GM18951 (cell line): ENCODE data around the gene MSH3.
"Not testable (repeated sequence)": the region's sequence is repeated elsewhere in the genome, so short reads cannot be mapped to it uniquely, and the experiment has no call there.

Experiments
- POLR2A ChIP-seq: IDR thresholded peaks from 4 replicates; pipeline ENCODE4 v1.6.1; 2011; ENCODE audit warnings: mild to moderate bottlenecking; ENCODE audit not compliant: insufficient read length, insufficient read depth; ENCODE audit errors: extremely low read depth
- in situ Hi-C: fragments of 300-500 bp; cut with MboI; formaldehyde crosslinking; loops from one replicate; pipeline ENCODE4 v1.12.0; 2022; ENCODE audit warnings: low sequenced_read_pairs, mixed read lengths, inconsistent platforms; ENCODE audit not compliant: unreplicated experiment

Gene MSH3

DNA sequence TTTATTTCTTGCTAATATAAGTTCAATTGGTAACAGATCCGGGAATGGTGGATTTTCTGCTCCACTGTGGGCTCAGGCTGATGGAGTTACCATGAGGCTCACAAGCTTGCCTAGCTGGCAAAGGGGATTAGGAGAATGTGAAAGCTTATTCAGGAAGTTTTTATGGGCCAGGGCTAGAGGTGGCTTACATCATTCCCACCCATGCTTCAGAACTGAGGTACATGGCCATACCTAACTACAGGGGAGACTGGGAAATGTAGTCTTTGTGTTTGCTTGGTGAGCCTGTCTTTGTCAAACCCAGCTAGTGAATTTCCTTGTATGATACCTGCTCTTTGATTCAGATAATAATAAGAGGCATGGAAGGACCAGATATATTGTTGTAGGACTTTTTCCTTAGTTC is 106.2 kb downstream of the MSH3 start:
- TF ChIP-seq POLR2A, result no peak
- in situ Hi-C loops, result no loop called here

DNA sequence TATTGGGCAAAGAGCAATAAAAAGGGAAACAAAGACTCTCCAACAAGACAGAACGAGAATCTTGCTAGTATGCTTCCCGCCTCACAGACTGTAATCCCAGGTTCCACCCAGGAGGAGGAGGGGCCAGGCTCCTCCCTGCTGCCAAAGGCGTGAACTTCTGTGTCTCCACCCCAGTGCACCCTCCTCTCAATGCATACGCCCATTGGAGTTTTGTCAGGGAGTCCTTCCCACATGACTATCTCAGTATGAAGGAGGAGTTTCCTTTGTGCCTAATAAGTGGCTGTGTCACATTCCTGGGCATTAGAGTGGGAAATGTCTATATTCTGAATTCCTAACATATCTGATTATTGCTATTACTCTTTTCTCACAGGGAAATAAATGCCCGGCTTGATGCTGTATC is 106.7 kb downstream of the MSH3 start:
- no peak for TF ChIP-seq POLR2A
- in situ Hi-C loops, result no loop called here

DNA sequence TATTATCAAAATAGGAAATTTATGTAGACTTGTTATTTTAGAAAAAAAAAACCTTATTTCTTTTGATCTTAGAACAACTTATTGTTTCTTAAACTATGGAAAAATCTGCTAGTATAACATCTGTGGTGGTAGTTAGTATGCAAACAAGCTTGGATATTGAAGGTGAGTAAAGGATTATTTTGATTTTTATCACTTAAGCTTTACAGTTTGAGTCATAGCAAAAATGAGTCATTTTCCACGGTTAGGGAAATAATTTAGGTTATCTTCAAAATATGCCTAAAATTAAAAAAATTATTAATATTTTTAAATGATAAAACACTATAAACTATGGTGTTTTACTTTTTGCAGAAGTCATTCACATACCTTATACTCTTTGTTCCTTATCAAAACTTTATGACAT is 107.5 kb downstream of the MSH3 start:
- in situ Hi-C loops, result no loop called here
- no peak for TF ChIP-seq POLR2A

DNA sequence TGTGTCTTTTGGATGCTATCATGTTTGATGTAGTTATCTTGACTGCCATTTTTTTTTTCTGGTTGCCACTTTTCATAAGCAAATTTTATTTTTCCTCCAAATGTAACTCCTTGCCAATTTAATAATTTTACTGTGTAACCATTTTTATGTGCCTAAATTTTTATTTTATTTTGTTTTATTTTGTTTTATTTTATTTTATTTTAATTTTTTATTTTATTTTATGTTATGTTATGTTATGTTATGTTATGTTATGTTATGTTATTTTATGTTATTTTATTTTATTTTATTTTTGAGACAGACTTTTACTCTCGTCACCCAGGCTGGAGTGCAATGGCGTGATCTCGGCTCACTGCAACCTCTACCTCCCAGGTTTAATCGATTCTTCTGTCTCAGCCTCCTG is 108.1 kb downstream of the MSH3 start:
- in situ Hi-C loops, result no loop called here
- TF ChIP-seq POLR2A, result no peak

DNA sequence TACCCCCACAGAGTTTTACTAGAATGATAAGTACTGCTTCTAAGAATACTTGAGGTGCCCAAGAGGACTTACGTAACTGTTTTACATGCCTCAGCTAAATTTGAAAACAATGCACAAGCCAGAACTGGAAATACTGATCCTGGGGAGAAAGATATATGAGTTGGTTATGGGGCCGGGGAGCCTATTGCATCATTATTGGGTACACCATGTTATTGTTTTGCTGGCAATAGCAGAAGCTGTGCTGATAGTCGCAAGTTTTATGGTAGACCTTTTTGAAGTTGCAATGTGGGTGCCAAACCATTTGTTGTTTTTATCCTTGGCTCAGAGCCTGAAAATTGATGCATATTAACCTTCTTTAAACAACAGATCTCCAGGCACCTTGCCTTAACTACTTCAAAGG is 108.8 kb downstream of the MSH3 start:
- no peak for TF ChIP-seq POLR2A
- in situ Hi-C loops, result no loop called here

DNA sequence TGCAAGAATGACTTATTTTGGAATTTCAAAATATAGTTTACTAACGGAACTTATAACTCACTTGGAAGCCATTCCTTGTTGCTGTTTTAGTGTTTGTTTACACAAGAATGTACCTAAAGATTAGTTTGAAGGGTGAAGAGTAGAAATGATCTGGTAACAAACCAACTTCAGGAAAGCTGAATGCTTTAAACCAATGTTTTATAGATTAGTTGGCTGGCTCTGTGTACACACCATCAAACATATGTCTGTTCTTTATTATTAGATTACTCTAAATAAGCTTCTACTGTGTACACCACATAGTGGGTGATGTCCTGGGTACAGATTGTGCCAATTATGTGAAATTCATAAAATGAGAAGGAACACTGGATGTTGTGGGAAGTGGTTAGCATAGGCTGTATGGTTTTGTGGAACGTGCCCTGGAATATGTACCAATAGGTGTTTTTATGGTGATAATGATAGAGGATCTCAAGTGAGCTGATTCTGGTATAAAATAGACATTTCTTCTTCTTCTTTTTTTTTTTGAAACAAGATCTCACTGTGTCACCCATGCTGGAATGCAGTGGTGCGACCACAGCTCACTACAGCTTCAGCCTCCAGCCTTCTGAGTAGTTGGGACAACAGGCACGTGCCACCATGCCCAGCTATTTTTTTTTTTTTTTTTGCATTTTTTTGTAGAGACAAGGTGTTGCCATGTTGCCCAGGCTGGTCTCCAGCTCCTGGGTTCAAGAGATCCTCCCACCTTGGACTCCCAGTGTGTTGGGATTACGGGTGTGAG is 109.6 kb downstream of the MSH3 start:
- in situ Hi-C loops, result no loop called here
- no peak for TF ChIP-seq POLR2A

DNA sequence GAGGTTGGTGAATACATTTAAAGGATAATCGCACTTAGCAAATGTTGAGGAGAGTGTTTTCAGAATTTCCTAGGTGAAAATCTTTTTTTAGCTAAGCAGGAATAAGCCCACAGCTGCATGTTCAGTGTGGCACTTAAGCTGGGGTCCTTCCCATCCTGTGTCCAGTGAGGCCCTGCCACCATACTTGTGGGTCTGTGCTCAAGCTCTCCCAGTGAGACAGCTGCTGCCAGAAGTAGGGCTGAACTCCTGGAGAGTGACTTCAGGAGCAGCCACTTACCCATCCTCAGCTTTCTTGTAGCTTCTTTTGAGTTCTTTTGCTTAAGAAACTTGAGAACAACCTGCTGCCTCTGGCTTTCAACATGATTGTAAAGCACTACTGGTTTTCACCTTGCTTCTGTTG is 110.3 kb downstream of the MSH3 start:
- TF ChIP-seq POLR2A, result no peak
- in situ Hi-C loops, result no loop called here

DNA sequence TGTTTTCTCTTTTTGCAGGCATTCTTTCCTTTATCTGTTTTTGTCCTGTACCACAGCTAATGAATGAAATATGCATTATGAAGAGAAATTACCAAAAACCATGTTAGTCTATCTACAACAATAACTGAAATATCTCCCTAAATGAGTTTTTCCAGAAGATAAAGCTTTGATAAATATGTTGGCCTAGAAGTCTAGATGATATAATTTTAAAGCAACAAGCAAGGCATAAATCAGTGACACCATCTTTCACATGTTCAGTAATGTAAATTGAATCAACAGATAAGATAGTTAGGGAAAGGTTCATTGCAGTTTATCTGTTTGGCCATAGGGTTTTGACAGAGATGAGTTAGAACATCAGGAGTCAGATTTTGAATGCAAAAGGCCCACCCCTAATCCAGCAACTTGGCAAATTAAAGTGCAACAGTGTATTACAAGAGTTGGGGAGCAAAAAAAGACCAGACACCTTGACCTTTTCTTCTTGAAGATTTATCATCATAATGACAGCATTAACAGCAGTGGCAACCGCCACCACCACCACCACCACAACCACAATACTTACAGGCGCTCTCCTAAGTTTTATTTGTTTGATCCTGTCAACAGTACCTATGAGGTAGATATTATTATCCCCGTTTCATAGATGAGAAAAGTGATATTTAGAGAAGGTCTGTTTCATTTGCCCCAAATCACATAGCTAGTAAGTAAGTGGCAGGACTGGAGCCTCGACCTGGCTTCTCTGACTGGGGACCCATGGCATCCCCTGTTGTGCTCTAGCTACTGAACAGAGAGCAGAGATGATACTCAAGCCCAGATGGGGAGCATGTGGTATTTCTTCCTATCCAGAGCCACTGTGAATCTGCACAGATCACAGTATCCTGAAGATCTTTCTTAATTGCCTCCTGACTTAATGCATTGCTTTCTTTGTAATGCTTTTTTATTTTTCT is 123.2 kb downstream of the MSH3 start:
- in situ Hi-C loops, result no loop called here
- no peak for TF ChIP-seq POLR2A

DNA sequence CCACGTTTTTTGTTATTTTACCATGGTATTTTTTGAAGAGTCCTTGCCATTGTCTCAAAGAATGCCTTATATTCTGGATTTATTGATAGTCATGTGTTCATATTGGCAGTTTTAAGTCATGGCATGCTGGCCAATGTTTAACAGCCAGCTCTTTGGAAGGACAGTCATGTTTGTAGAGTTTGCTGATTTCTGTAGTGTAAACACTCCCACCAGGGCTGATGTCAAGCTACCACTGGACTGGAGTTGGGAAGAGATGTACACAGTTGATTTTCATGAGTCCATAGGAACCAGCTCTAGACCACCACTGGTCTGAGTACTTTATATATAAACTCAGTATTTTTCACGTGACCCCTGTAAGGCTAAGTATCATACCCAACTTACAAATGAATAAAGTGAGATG is 125.6 kb downstream of the MSH3 start:
- in situ Hi-C loops, result no loop called here

DNA sequence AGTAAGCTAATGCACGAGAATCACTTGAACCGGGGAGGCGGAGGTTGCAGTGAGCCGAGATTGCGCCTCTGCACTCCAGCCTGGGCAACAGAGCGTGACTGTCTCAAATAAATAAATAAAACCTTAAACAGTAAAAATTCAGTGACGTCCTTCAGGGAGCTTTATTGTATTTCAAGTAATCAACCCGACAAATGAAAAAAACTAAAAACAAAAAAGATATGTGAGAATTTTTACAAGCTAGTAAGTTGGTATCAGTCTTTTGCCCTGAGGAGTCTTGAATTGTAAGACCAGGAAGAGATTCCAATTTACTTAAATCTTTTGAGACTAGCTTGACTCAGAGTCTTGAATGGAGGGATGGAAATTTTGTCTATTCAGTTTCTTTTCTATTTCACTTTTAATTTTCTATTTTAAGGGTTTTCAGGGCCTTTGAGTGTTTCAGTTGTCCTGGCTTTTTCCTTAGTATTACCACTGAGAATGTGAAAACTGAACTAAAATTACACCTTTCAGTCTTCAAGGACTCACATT is 126.4 kb downstream of the MSH3 start:
- in situ Hi-C loops, result no loop called here
- TF ChIP-seq POLR2A, result no peak

More for the DNA sequence above, 125.6 kb downstream of the MSH3 start:
- no peak for TF ChIP-seq POLR2A

DNA sequence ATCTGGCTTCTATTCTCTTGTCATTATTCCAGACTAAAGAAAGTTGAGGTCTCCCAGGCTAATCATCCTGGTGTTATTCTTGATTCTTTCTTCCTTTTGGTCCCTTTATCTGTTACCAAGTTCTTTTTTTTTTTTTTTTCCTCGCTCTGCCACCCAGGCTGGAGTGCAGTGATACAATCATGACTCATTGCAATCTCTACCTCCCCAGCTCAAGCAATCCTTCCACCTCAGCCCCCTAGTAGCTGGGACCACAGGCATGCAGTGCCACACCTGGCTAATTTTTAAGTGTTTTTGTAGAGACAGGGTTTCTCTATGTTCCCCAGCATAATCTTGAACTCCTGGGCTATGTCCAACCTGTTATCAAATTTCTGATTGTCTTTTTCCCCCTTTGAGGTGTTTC is 126.9 kb downstream of the MSH3 start:
- in situ Hi-C loops, result no loop called here
- TF ChIP-seq POLR2A, result no peak

DNA sequence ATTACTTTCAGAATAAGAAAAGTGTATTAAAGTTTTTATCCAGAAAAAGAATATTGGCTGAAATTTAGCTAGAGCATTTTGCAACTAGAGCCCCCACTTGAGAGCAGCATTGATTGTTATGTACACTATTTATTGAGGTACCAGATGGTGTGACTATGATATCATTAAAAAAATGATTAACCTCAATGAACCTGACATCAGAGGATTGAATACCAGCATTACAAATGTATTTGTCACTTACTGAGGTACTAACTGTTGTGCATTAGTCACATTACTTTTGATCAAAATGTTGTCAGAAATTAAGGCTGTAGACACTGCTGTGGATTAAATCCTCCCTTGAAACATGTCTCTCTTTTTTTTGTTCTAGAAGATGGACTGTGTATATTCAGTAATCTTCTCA is 128.2 kb downstream of the MSH3 start:
- no peak for TF ChIP-seq POLR2A
- in situ Hi-C loops, result no loop called here

DNA sequence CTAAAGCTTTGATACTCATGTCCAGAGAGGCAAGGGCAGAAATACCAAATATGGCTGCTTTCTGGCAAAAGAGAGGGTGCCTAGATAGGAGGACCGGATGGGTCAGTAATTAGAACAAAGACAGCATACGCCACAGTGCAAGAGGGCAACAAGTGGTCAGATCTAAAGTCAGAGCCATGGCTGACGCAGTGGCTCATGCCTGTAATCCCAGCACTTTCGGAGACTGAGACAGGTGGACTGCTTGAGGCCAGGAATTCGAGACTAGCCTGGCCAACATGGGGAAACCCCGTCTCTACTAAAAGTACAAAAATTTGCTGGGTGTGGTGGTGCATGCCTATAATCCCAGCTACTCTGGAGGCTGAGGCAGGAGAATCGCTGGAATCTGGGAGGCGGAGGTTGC is 129.3 kb downstream of the MSH3 start:
- in situ Hi-C loops, result not testable (repeated sequence)

DNA sequence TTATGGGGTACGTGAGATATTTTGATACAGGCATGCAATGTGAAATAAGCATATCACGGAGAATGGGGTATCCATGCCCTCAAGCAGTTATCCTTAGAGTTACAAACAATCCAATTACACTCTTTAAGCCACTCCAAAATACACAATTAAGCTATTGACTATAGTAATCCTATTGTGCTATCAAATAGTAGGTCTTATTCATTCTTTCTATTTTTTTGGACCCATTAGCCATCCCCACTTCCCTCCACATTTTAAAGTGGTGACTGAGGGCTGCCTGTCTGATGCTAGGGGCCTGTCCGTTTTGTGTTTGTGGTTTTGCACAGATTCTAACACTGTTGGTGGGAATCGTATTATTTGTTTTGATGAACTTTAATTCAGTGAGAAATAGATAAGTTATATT is 130.0 kb downstream of the MSH3 start:
- in situ Hi-C loops, result no loop called here
- no peak for TF ChIP-seq POLR2A

DNA sequence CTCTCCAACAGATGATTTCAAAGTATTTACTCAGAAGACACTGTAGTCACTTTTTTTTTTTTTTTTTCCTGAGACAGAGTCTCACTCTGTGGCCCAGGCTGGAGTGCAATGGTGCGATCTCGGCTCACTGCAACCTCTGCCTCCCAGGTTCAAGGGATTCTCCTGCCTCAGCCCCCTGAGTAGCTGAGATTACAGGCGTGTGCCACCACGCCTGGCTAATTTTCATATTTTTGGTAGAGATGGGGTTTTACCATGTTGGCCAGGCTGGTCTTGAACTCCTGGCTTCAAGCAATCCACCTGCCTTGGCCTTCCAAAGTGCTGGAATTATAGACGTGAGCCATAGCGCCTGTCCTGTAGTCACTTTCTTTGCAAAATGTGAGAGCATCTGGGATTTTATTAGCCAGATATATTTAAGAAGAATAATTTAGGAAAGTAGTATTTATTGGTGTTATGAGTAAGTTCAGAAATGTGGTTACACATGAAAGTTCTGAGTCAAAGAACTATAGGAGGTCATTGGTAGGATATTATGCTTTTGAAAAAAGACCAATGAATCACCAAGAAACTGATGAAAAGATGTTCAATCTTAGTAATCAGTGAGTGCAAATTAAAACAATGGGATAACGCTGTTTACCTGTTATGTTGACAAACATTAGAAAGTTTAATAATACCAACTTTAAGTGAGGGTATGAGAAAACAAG is 135.0 kb downstream of the MSH3 start:
- in situ Hi-C loops, result not testable (repeated sequence)
